Measurements from ENCODE around the gene PELO.

PELO gene

DNA sequence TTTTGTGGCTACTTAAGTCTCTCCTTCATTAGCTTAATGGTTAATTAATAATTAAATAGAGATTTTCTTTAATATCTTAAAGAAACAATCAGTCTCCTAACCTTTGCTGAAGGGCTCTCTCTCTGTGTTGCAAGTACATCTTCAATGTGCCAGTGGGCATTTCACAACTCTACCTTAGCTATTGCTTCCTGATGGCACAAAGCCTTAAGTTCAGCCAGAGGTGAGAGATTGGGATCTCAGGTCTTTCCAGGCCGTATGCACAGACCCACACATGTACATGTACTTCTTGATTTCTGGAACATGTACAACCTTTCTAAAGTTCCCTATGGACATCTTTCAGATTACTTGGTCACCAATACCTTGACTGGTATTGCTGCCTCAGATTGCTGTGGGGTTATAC lies 8.9 kb upstream of the PELO start:
- TF ChIP-seq, protein P1, sequence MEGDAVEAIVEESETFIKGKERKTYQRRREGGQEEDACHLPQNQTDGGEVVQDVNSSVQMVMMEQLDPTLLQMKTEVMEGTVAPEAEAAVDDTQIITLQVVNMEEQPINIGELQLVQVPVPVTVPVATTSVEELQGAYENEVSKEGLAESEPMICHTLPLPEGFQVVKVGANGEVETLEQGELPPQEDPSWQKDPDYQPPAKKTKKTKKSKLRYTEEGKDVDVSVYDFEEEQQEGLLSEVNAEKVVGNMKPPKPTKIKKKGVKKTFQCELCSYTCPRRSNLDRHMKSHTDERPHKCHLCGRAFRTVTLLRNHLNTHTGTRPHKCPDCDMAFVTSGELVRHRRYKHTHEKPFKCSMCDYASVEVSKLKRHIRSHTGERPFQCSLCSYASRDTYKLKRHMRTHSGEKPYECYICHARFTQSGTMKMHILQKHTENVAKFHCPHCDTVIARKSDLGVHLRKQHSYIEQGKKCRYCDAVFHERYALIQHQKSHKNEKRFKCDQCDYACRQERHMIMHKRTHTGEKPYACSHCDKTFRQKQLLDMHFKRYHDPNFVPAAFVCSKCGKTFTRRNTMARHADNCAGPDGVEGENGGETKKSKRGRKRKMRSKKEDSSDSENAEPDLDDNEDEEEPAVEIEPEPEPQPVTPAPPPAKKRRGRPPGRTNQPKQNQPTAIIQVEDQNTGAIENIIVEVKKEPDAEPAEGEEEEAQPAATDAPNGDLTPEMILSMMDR (IDR thresholded peaks at IDR 0.05; ENCODE audit: borderline replicate concordance, control extremely low read depth, extremely low read depth, insufficient read depth, missing control alignments), result no peak
- DNase-seq (ENCODE audit: low spot score), result no peak
- in situ Hi-C loops (cut with MboI; ENCODE audit: low sequenced_read_pairs, unreplicated experiment), result no loop called here

DNA sequence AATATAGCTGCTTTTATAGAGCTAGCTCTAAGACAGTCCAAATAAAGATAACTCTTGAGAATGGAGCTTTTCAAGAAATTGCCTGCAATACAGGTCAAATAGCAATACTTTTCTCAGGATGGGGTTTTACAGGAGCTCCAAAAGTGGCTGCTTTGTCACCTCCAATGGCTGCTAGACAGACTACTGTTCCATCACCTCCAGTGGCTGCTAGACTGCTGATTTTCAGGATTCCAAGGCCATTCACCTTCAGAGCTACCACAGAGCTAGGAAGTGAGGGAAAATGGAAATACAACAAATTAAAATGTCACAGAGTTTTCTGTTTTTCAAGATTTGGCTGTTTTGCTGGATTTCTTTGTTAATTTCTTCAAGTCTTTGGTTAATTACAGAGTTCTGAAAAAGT lies 8.5 kb upstream of the PELO start:
- no peak for DNase-seq (ENCODE audit: low spot score)
- TF ChIP-seq, protein P1 (IDR thresholded peaks at IDR 0.05; ENCODE audit: borderline replicate concordance, control extremely low read depth, extremely low read depth, insufficient read depth, missing control alignments), result no peak
- in situ Hi-C loops (cut with MboI; ENCODE audit: low sequenced_read_pairs, unreplicated experiment), result no loop called here

DNA sequence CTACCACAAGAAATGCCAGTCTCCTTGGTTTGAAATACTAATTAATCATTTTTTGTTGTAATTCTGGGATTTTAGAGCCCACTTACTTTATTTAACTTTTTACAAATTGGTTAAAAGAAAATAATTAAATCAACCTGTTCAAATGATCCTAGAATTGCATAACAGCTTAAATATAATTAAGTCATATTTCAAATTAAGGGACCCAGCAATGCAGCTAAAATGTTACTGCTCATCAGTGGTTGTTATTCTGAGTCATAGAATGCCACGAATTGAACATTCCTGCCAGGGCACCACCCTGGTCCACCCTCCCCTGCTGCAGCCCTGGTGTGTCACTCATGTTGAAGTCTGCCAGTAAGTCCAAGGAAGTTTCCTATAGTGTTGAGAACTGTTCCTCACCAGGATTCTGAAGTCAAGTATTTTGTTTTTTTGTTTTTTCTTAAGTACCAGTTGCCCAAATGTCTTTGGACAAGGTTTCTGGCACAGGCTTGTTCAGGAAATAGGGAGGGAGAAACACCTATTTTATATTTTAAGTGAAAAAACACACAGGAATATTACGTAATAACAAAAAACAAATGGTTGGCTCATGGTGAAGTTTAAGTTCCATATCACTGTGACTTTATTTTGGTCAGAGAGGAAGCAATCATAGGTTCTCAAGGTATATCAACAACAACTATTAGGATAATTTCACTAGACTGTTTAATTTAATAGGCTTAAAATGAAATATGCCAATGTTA lies 4.3 kb upstream of the PELO start:
- in situ Hi-C loops (cut with MboI; ENCODE audit: low sequenced_read_pairs, unreplicated experiment), result no loop called here
- no peak for DNase-seq (ENCODE audit: low spot score)
- TF ChIP-seq, protein P1 (IDR thresholded peaks at IDR 0.05; ENCODE audit: borderline replicate concordance, control extremely low read depth, extremely low read depth, insufficient read depth, missing control alignments), result no peak

DNA sequence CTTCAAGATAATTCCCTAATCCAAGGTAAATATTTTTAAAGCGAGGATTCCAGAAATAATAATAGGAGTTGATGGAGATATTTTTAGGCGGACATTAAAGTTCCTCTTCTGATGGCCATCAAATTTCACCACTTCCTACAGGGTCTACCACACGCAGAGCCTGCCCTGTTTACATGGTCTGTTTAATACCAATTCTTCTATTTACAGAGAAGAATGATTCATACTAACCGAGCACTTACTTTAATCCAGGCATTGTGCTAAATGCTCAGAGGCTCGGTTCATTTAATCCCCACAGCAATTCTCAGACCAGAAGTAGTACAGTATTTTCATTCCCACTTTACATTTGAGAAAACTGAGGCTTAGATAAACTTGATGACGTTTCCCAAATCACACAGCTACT lies 3.0 kb upstream of the PELO start:
- DNase-seq (ENCODE audit: low spot score), result no peak
- in situ Hi-C loops (cut with MboI; ENCODE audit: low sequenced_read_pairs, unreplicated experiment), result no loop called here
- TF ChIP-seq, protein P1 (IDR thresholded peaks at IDR 0.05; ENCODE audit: borderline replicate concordance, control extremely low read depth, extremely low read depth, insufficient read depth, missing control alignments), result no peak

DNA sequence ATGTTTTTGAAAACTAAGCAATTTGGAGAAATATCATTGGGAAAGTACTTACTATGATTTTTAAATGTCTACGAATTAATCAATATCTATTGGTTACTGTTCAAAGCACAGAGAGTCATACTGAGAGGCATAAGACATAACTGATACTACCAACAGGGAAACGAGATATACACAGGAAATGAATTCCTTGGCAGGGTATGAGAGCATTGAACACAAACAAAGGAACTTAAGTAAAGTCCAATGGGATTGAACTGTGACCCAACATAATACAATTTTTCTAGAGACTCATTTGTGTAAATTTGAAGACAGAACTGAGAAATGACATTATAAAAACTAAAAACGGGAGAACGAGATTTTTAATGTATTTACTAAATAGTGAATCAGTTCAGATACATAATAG lies 1.3 kb upstream of the PELO start:
- in situ Hi-C loops (cut with MboI; ENCODE audit: low sequenced_read_pairs, unreplicated experiment), result no loop called here
- no peak for DNase-seq (ENCODE audit: low spot score)
- TF ChIP-seq, protein P1 (IDR thresholded peaks at IDR 0.05; ENCODE audit: borderline replicate concordance, control extremely low read depth, extremely low read depth, insufficient read depth, missing control alignments), result no peak

DNA sequence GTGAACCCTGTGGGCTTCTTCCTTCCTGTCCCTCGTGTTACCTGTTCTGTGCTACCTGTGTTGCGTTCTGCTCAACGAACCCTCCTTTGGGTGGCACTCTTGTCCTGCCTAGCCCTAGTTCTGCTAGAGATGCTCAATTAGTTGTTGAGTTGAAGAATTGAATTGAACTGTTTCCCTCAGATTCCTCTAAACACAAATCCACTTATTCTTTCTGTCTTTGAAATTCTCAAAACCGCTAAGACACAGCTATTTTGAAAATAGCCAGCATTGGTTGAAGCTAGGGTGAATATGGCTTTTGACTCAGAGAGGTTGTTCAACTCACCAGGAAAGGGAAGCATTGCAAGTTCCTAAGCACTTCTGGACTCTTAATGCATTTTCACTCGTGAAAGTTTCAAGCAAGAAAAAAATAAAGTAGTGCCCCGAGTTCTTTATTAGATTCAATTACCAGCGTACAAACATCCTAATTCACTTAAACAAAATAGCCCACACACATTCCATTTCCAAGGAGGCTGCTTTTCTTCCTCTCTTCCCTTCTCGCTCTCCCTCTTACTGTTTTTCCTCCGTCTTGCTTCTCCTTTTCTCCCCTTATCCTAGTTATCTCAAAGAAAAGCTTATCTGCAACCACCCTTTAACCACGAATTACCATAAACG lies 642 bp upstream of the PELO start:
- peak; percentile 18 for DNase-seq (ENCODE audit: low spot score)
- in situ Hi-C loops (cut with MboI; ENCODE audit: low sequenced_read_pairs, unreplicated experiment), result no loop called here
- TF ChIP-seq, protein P1 (IDR thresholded peaks at IDR 0.05; ENCODE audit: borderline replicate concordance, control extremely low read depth, extremely low read depth, insufficient read depth, missing control alignments), result peak; percentile 53

All from GM13976 (cell line).